Central memory CD8-positive, alpha-beta T cell (primary cell): Measurements from ENCODE around the gene NAB2.
"Not testable (repeated sequence)": the region's sequence is repeated elsewhere in the genome, so short reads cannot be mapped to it uniquely, and the experiment has no call there.

ENCODE experiments used
- ATAC-seq: fragments of 150-1000 bp; cut with Tn5 transposase; replicated peaks from 2 replicates; pipeline ENCODE4 v1.10.0; 2022; ENCODE audit warnings: mild to moderate bottlenecking, moderate FRiP score, moderate number of reproducible peaks; ENCODE audit not compliant: poor library complexity, severe bottlenecking; ENCODE audit errors: extremely low read depth
- DNase-seq, 2 donors: peaks; one replicate each; pipeline ENCODE4 v3.0.0; 2021; ENCODE audit warnings: low spot score in 2 of 2
- H3K27ac Mint-ChIP-seq: one replicate; pipeline ENCODE4 v1.8.0; 2022; ENCODE audit warnings: low read depth, mild to moderate bottlenecking, moderate library complexity, mixed read lengths
- H3K27me3 Mint-ChIP-seq: one replicate; pipeline ENCODE4 v1.8.0; 2022; ENCODE audit warnings: mixed read lengths
- H3K36me3 Mint-ChIP-seq: one replicate; pipeline ENCODE4 v1.8.0; 2022; ENCODE audit warnings: mild to moderate bottlenecking, moderate library complexity, mixed read lengths; ENCODE audit not compliant: insufficient read depth
- H3K4me1 Mint-ChIP-seq: one replicate; pipeline ENCODE4 v1.8.0; 2022; ENCODE audit warnings: mixed read lengths
- H3K4me3 Mint-ChIP-seq: one replicate; pipeline ENCODE4 v1.8.0; 2022; ENCODE audit warnings: mild to moderate bottlenecking, moderate library complexity, mixed read lengths
- H3K9me3 Mint-ChIP-seq: one replicate; pipeline ENCODE4 v1.8.0; 2022; ENCODE audit warnings: mixed read lengths

The NAB2 gene

GRCh38 chr12:57049890-57050289, 39.0 kb upstream of the NAB2 start, which contains the start of gene MYO1A:
TSS of gene MYO1A (minus strand) at chr12:57050129. CDS start at chr12:57048323, 1,806 bp downstream.
- Mint-ChIP-seq H3K4me3 (no peak within 1 kb of the TSS), H3K4me1 (peaks cover 38% of the 10 kb centered on the region), H3K27ac (no peak within 1 kb of the TSS), H3K27me3 (no peaks in the 10 kb centered on the region), H3K36me3 (no peaks in the 10 kb centered on the region), H3K9me3 (no peaks in the 10 kb centered on the region)
- no peak for DNase-seq
- no peak for ATAC-seq

DNA sequence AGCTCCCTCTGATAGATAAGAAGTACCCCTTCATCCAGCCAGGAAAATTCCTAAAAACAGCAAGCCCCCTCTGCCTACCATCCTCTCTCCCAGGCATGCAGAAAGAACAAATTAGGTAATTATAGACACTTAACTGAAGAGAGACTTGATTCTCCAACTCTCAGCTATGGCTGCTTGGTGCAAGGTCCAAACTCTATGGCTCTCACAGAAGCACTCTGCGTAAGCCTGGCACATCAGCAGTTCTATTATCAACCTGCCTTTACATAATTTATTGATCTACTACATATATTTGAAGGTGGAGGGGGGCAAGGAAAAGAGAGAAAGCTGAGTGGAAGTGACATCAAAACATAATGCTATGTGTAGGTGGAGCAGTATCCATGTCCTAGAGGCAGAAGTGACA, 37.9 kb upstream of the NAB2 start:
- Mint-ChIP-seq H3K27me3 (no peaks in the 10 kb centered on the region), H3K9me3 (no peaks in the 10 kb centered on the region), H3K27ac (no peak overlapping the region), H3K4me1 (peaks cover 36% of the 10 kb centered on the region), H3K4me3 (no peak overlapping the region), H3K36me3 (no peaks in the 10 kb centered on the region)
- ATAC-seq (no peak), DNase-seq (no peak)

DNA sequence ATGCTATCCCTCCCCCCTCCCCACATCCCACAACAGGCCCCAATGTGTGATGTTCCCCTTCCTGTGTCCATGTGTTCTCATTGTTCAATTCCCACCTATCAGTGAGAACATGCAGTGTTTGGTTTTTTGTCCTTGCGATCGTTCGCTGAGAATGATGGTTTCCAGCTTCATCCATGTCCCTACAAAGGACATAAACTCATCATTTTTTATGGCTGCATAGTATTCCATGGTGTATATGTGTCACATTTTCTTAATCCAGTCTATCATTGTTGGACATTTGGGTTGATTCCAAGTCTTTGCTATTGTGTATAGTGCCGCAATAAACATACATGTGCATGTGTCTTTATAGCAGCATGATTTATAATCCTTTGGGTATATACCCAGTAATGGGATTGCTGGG, 35.8 kb upstream of the NAB2 start:
- not testable (repeated sequence) for H3K27me3 Mint-ChIP-seq, ATAC-seq, H3K27ac Mint-ChIP-seq, H3K36me3 Mint-ChIP-seq, H3K4me3 Mint-ChIP-seq, DNase-seq, H3K9me3 Mint-ChIP-seq
- H3K4me1 Mint-ChIP-seq = peaks cover 15% of the 10 kb centered on the region

DNA sequence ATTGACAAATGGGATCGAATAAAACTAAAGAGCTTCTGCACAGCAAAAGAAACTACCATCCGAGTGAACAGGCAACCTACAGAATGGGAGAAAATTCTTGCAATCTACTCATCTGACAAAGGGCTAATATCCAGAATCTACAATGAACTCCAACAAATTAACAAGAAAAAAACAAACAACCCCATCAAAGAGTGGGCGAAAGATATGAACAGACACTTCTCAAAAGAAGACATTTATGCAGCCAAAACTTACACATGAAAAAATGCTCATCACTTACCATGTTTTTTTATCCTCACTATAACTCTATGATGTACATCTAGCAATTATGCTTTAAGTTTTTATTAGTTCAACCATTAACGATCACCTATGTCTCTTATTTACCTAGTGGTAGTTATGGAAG, 35.0 kb upstream of the NAB2 start:
- not testable (repeated sequence) for H3K36me3 Mint-ChIP-seq, H3K9me3 Mint-ChIP-seq, H3K27ac Mint-ChIP-seq, DNase-seq, ATAC-seq, H3K4me3 Mint-ChIP-seq, H3K4me1 Mint-ChIP-seq, H3K27me3 Mint-ChIP-seq

DNA sequence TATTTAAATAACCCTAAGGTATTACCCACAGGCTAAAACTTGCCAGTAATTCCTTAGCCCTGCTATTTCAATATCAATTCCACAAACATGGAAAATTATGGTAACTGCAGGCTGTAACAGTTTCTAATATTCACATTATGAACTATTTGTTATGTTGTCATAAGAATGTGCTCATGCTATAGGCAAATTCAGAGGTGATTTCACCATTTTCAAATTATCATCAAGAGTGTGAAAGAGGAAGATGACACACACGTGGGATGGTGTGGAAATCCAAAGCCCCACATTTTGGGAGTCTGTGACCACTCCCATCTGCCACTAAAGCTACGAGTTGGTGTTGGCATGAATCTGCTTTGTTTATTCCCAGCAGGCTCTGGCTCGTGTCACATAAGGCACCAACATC, 33.1 kb upstream of the NAB2 start:
- Mint-ChIP-seq H3K27ac (no peak overlapping the region), H3K4me3 (no peak overlapping the region), H3K36me3 (peaks cover 9% of the 10 kb centered on the region), H3K27me3 (no peaks in the 10 kb centered on the region), H3K9me3 (no peaks in the 10 kb centered on the region), H3K4me1 (peaks cover 6% of the 10 kb centered on the region)
- DNase-seq (no peak), ATAC-seq (no peak)

DNA sequence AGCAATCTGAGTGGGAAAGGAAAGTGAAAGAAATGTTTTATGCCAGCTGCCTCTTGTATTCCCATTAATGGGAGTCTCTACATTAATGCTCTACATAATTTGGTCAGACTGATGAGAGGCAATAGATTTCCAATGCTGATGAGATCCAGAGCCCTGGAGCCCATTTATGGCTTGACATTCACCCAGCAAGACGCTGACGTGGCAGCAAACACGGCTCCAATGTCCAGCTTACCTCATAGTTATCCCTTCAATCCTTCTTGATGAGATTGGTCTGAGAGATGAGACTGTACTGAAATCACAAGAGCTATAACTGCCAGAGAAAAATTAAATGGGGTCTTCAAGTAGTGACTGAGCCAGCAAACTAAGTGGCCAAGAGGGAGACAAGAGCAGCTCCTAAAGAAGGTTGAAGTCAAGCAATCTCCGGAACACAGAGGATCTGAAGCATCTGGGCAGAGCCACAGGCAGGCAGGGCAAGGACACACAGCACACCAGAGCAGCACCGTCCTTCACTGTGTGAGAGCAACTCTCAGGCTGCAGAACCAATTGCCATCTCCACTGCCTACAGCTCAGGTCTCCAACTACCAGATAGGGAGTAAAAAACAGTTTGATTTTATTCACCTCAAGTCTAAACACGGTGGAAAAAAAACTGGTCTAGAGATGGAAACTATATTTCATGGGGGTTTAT, 31.7 kb upstream of the NAB2 start:
- Mint-ChIP-seq H3K4me1 (no peaks in the 10 kb centered on the region), H3K27ac (peak overlapping the region; percentile 62), H3K9me3 (no peaks in the 10 kb centered on the region), H3K27me3 (no peaks in the 10 kb centered on the region), H3K36me3 (peaks cover 9% of the 10 kb centered on the region), H3K4me3 (no peak overlapping the region)
- DNase-seq = no peak
- no peak for ATAC-seq

DNA sequence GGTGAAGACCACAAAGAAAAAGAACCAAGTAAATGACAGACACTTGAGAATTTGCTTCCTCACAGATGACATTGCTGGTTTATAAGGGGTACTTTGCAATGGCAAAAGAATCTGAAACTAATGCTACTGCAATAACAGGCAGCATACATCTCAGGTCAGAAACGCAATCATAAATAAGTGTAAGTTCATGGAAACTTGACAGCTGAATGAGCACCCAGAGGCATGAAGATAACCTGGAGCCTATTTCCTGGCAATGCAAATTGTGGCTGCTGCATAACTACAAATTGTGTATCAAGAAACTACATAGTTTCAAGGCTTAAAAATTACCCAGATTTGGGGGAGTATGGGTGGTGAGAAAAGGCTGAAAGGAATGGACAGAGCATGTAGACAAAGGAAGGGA, 30.5 kb upstream of the NAB2 start:
- no peaks in the 10 kb centered on the region for H3K9me3 Mint-ChIP-seq
- ATAC-seq = no peak
- H3K4me1 Mint-ChIP-seq = no peaks in the 10 kb centered on the region
- no peaks in the 10 kb centered on the region for H3K27me3 Mint-ChIP-seq
- peaks cover 9% of the 10 kb centered on the region for H3K36me3 Mint-ChIP-seq
- H3K27ac Mint-ChIP-seq = no peak overlapping the region
- DNase-seq = no peak
- no peak overlapping the region for H3K4me3 Mint-ChIP-seq

GRCh38 chr12:57063991-57064685, 24.8 kb upstream of the NAB2 start:
- H3K27me3 Mint-ChIP-seq = no peaks in the 10 kb centered on the region
- peak overlapping the region; percentile 68 for H3K4me3 Mint-ChIP-seq
- peaks cover 11% of the 10 kb centered on the region for H3K4me1 Mint-ChIP-seq
- DNase-seq (peak in 1 of 2 donors; percentile 53), ATAC-seq (peak; percentile 100)
- H3K9me3 Mint-ChIP-seq = no peaks in the 10 kb centered on the region
- H3K36me3 Mint-ChIP-seq = peaks cover 4% of the 10 kb centered on the region
- H3K27ac Mint-ChIP-seq = peak overlapping the region; percentile 98

GRCh38 chr12:57066245-57066644, 22.7 kb upstream of the NAB2 start:
- H3K27me3 Mint-ChIP-seq = no peaks in the 10 kb centered on the region
- peak overlapping the region; percentile 61 for H3K27ac Mint-ChIP-seq
- ATAC-seq (no peak), DNase-seq (no peak)
- H3K9me3 Mint-ChIP-seq = no peaks in the 10 kb centered on the region
- peaks cover 20% of the 10 kb centered on the region for H3K4me1 Mint-ChIP-seq
- peaks cover 6% of the 10 kb centered on the region for H3K36me3 Mint-ChIP-seq
- H3K4me3 Mint-ChIP-seq = no peak overlapping the region

GRCh38 chr12:57069523-57069922, 19.4 kb upstream of the NAB2 start:
- no peaks in the 10 kb centered on the region for H3K9me3 Mint-ChIP-seq
- H3K27ac Mint-ChIP-seq = peak overlapping the region; percentile 17
- H3K4me3 Mint-ChIP-seq = no peak overlapping the region
- H3K4me1 Mint-ChIP-seq = peaks cover 17% of the 10 kb centered on the region
- DNase-seq = peak; percentile 34 to 59
- no peaks in the 10 kb centered on the region for H3K27me3 Mint-ChIP-seq
- peaks cover 12% of the 10 kb centered on the region for H3K36me3 Mint-ChIP-seq
- ATAC-seq = peak; percentile 96

DNA sequence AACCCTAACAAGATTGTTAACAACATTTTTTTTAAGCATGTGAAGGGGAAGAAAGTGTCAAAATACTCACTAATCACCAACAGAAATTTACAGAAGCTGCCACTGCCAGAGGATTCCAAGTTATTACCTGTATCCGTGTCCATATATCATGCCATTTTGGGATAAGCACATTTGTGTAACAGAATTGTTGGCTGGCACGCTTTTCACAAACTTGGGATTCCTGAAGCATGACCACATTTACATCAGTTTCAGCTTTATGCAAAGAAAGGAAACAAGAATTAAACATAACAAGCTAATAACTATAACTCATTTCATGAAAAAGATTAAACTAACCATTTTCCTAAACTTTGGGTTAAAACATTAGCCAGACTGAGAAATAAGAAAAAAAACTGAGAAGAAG, 16.3 kb upstream of the NAB2 start:
- ATAC-seq = no peak
- Mint-ChIP-seq H3K27ac (peak overlapping the region; percentile 41), H3K4me1 (peaks cover 16% of the 10 kb centered on the region), H3K27me3 (no peaks in the 10 kb centered on the region), H3K4me3 (no peak overlapping the region), H3K36me3 (peaks cover 17% of the 10 kb centered on the region), H3K9me3 (no peaks in the 10 kb centered on the region)
- no peak for DNase-seq

- not testable (repeated sequence) for H3K27me3 Mint-ChIP-seq, DNase-seq, ATAC-seq, H3K27ac Mint-ChIP-seq, H3K9me3 Mint-ChIP-seq, H3K4me3 Mint-ChIP-seq
- Mint-ChIP-seq H3K4me1 (peaks cover 22% of the 10 kb centered on the region), H3K36me3 (peaks cover 22% of the 10 kb centered on the region)
Measured at GRCh38 chr12:57073566-57074450, 15.1 kb upstream of the NAB2 start.
